MM.1S (cell line): ENCODE measurements around the gene SUPT4H1.

Experiments used
- DNase-seq: peaks from one replicate; pipeline ENCODE4 v3.0.0-alpha.2; 2015
- H2AFZ ChIP-seq: fragments of 300-600 bp; sonication (generic); 2 replicates; pipeline ENCODE4 v1.6.0; 2016; ENCODE audit warnings: antibody characterized with exemption, low read length
- H3F3A ChIP-seq: fragments of 300-600 bp; sonication (generic); 2 replicates; pipeline ENCODE4 v1.6.1; 2016; ENCODE audit warnings: mild to moderate bottlenecking, antibody characterized with exemption, low read length, moderate library complexity, mixed read lengths; ENCODE audit not compliant: insufficient read depth
- H3K27ac ChIP-seq: fragments of 300-600 bp; sonication (generic); 2 replicates; pipeline ENCODE4 v1.5.1; 2016; ENCODE audit warnings: mild to moderate bottlenecking, low read length
- H3K27me3 ChIP-seq: fragments of 300-600 bp; sonication (generic); replicated peaks from 2 replicates; pipeline ENCODE4 v1.6.0; 2016; ENCODE audit warnings: low read length; ENCODE audit not compliant: insufficient read depth
- H3K36me3 ChIP-seq: fragments of 300-600 bp; sonication (generic); replicated peaks from 2 replicates; pipeline ENCODE4 v1.6.1; 2016; ENCODE audit warnings: mild to moderate bottlenecking, low read length, mixed read lengths; ENCODE audit not compliant: insufficient read depth
- H3K4me1 ChIP-seq: fragments of 300-600 bp; sonication (generic); 2 replicates; pipeline ENCODE4 v1.6.1; 2016; ENCODE audit warnings: low read length, mixed read lengths
- H3K4me2 ChIP-seq: fragments of 300-600 bp; sonication (generic); 2 replicates; pipeline ENCODE4 v1.6.0; 2016; ENCODE audit warnings: low read depth, low read length
- H3K4me3 ChIP-seq: fragments of 300-600 bp; sonication (generic); 2 replicates; pipeline ENCODE4 v1.5.1; 2016; ENCODE audit warnings: low read length, mixed read lengths
- H3K79me2 ChIP-seq: fragments of 300-600 bp; sonication (generic); 2 replicates; pipeline ENCODE4 v1.6.1; 2016; ENCODE audit warnings: mixed run types, low read length, mixed read lengths
- H3K9ac ChIP-seq: fragments of 300-600 bp; sonication (generic); 2 replicates; pipeline ENCODE4 v1.6.1; 2016; ENCODE audit warnings: low read length, mixed read lengths
- H3K9me2 ChIP-seq: fragments of 300-600 bp; sonication (generic); replicated peaks from 2 replicates; pipeline ENCODE4 v1.6.1; 2016; ENCODE audit warnings: mild to moderate bottlenecking, low read length, mixed read lengths; ENCODE audit not compliant: insufficient read depth
- H3K9me3 ChIP-seq: fragments of 300-600 bp; sonication (generic); replicated peaks from 2 replicates; pipeline ENCODE4 v1.6.1; 2016; ENCODE audit warnings: mild to moderate bottlenecking, low read length, mixed read lengths; ENCODE audit not compliant: insufficient read depth
- H4K20me1 ChIP-seq: fragments of 300-600 bp; sonication (generic); 2 replicates; pipeline ENCODE4 v1.6.1; 2016; ENCODE audit warnings: mild to moderate bottlenecking, low read length, moderate library complexity, mixed read lengths; ENCODE audit not compliant: insufficient read depth
- EZH2 ChIP-seq: fragments of 300-600 bp; sonication (generic); optimal IDR thresholded peaks from 2 replicates; pipeline ENCODE3; 2017; ENCODE audit warnings: low read depth, mild to moderate bottlenecking, antibody characterized with exemption, low read length, mixed read lengths
- EZH2phosphoT487 ChIP-seq: fragments of 300-600 bp; sonication (generic); IDR thresholded peaks from 2 replicates; pipeline ENCODE4 v1.6.1; 2018; ENCODE audit warnings: antibody characterized with exemption, low read length
- TF ChIP-seq, protein P1 (sequence below): fragments of 300-600 bp; sonication (generic); IDR thresholded peaks from 2 replicates; pipeline ENCODE4 v1.5.1; 2016; ENCODE audit warnings: antibody characterized with exemption, low read length, mixed read lengths

The SUPT4H1 gene

DNA sequence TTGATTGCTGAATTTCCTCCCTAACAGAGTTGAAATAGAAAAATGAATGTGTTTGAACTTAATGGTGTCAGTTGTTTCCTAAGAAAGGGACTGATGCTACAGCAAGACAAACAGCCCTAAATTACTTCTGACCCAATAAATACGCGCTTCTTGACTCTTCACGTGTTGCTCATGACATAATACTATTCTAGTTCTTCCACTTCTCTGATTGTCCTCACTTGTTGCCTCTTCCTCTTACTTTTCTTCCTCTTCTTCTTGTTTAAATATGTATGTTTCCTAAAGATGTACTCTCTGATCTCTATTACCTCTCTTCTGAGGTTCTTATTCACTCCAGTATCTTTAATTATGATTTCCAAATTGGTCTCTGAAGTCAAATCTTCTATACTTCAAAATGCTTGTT, 32.9 kb upstream of the SUPT4H1 start:
- no peak for DNase-seq
- Histone ChIP-seq H3K9ac (no peak overlapping the region), H3K36me3 (no peaks in the 10 kb centered on the region), H3K4me3 (no peak overlapping the region), H3K4me2 (no peak overlapping the region), H3K27me3 (no peaks in the 10 kb centered on the region), H3K9me3 (no peaks in the 10 kb centered on the region), H2AFZ (no peak overlapping the region), H3F3A (peaks cover 18% of the 10 kb centered on the region), H4K20me1 (no peaks in the 10 kb centered on the region), H3K4me1 (peaks cover 42% of the 10 kb centered on the region), H3K27ac (no peak overlapping the region), H3K79me2 (no peaks in the 10 kb centered on the region), H3K9me2 (no peaks in the 10 kb centered on the region)
- TF ChIP-seq EZH2 (no peak), EZH2phosphoT487 (no peak)
- TF ChIP-seq, protein P1, sequence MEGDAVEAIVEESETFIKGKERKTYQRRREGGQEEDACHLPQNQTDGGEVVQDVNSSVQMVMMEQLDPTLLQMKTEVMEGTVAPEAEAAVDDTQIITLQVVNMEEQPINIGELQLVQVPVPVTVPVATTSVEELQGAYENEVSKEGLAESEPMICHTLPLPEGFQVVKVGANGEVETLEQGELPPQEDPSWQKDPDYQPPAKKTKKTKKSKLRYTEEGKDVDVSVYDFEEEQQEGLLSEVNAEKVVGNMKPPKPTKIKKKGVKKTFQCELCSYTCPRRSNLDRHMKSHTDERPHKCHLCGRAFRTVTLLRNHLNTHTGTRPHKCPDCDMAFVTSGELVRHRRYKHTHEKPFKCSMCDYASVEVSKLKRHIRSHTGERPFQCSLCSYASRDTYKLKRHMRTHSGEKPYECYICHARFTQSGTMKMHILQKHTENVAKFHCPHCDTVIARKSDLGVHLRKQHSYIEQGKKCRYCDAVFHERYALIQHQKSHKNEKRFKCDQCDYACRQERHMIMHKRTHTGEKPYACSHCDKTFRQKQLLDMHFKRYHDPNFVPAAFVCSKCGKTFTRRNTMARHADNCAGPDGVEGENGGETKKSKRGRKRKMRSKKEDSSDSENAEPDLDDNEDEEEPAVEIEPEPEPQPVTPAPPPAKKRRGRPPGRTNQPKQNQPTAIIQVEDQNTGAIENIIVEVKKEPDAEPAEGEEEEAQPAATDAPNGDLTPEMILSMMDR: no peak

- DNase-seq: no peak
- Histone ChIP-seq H4K20me1 (no peaks in the 10 kb centered on the region), H3K9ac (no peak overlapping the region), H2AFZ (no peak overlapping the region), H3K27me3 (no peaks in the 10 kb centered on the region; the same call in 1 of the 2 replicates), H3K36me3 (no peaks in the 10 kb centered on the region), H3K79me2 (no peaks in the 10 kb centered on the region), H3K27ac (no peak overlapping the region), H3K4me3 (no peak overlapping the region), H3K9me3 (no peaks in the 10 kb centered on the region), H3F3A (peaks cover 18% of the 10 kb centered on the region), H3K9me2 (no peaks in the 10 kb centered on the region), H3K4me2 (no peak overlapping the region), H3K4me1 (peaks cover 40% of the 10 kb centered on the region)
- TF ChIP-seq, protein P1: no peak
- TF ChIP-seq EZH2 (no peak), EZH2phosphoT487 (no peak)
These were observed 32.0 kb upstream of the SUPT4H1 start for GRCh38 chr17:58383892-58384462.

DNA sequence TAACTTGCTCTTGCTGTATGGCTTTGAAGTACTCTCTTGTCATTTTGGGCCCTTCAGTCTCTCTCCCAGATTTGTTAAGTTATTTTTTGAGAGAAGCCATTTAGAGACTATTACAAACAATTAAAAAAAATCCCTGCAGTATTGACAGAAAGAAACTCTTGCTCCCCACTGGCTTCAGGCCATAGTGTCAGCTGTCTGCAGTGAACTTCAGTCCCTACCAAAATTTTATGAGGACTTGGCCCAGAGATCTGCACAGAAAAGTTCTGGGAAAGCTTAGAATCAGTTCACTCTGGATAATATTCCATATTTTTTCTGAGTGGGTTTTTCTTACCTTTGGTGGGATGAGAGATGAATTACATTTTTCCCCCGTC, 30.9 kb upstream of the SUPT4H1 start:
- H3K27me3 ChIP-seq: no peaks in the 10 kb centered on the region; the same call in 1 of the 2 replicates
- H3K4me2 ChIP-seq: peak overlapping the region; percentile 55
- peaks cover 32% of the 10 kb centered on the region for H3K4me1 ChIP-seq
- H3K9me2 ChIP-seq: no peaks in the 10 kb centered on the region
- H3K79me2 ChIP-seq: no peaks in the 10 kb centered on the region
- TF ChIP-seq, protein P1: no peak
- no peak for TF ChIP-seq EZH2phosphoT487
- TF ChIP-seq EZH2: no peak
- peak overlapping the region; percentile 29; the same call in 1 of the 2 replicates for H2AFZ ChIP-seq
- H3K9me3 ChIP-seq: no peaks in the 10 kb centered on the region
- H3K27ac ChIP-seq: peak overlapping the region; percentile 63; the same call in 1 of the 2 replicates
- peak overlapping the region; percentile 29; the same call in 1 of the 2 replicates for H3K4me3 ChIP-seq
- peaks cover 18% of the 10 kb centered on the region for H3F3A ChIP-seq
- no peak for DNase-seq
- H3K36me3 ChIP-seq: no peaks in the 10 kb centered on the region
- H4K20me1 ChIP-seq: no peaks in the 10 kb centered on the region
- peak overlapping the region; percentile 9; the same call in 1 of the 2 replicates for H3K9ac ChIP-seq
